HG03039 (cell line): ENCODE data around the gene CIDEB.

ENCODE experiments used
- ATAC-seq: cut with Tn5 transposase; IDR thresholded peaks from one replicate; pipeline ENCODE4 v1.9.1; 2021; ENCODE audit warnings: mild to moderate bottlenecking, moderate library complexity; ENCODE audit not compliant: unreplicated experiment

CIDEB gene

DNA sequence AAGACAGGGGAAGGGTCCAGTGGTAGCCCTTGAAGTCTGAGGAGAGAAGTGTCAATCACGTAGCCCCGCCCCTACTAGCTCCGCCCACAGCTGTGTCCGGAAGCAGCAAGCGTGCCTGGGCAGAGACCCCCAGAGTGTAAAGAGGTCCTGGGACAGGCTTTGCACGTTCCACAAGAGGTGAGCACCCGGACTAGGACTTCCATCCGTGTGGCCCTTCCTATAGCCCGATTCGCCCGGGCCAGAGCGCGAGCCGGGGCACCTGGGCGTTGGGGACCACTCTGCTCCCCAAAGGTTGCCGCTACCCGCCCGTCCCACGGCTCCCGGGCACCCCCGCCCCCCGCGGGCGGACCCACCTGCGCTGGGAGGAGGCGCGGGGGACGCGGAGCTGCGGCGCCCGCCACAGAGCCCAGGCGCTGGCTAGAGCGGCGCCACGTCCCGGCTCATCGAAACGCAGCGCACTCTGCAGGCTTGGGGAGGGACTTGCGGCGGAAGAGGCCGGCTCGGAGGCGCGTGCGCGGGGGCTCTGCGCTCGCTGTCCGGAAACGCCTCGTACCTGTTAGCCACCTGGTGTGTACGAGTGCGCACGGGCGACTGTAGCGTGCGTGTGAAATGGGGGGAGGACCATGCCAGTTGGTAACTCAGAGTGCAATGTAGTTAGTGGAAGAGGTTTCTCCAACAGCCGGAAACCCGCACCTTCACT, 36.5 kb downstream of the CIDEB start, which contains the start of gene RABGGTA:
TSS of gene RABGGTA (minus strand) at position 464 of the 700 bp plus-strand sequence. CDS start 482 bp downstream, outside the sequence.
- ATAC-seq = peak; percentile 81

- ATAC-seq = no peak
Observed at GRCh38 chr14:24270537-24271133, 37.1 kb downstream of the CIDEB start.

- no peak for ATAC-seq
Observed at GRCh38 chr14:24269910-24270536, 37.8 kb downstream of the CIDEB start.

DNA sequence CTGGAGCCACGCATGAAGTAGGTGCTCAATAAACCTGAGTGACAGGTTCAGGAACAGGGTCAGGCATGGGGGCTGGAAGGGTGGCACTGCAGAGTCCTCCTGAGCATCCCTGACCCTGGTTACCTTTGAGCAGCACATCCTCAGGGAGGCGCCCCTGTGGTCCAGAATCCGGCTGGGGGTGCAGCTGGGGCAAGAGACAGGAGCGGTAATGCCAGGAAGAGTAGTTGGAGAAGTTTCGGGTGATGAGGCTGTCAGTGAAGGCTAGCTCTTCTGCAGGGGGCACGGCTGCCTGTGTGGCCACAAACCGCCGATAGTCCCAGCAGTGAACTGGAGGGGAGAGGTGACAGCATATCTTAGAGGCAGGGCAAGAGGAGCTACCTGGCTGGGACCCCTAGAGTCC, 38.4 kb downstream of the CIDEB start:
- no peak for ATAC-seq

DNA sequence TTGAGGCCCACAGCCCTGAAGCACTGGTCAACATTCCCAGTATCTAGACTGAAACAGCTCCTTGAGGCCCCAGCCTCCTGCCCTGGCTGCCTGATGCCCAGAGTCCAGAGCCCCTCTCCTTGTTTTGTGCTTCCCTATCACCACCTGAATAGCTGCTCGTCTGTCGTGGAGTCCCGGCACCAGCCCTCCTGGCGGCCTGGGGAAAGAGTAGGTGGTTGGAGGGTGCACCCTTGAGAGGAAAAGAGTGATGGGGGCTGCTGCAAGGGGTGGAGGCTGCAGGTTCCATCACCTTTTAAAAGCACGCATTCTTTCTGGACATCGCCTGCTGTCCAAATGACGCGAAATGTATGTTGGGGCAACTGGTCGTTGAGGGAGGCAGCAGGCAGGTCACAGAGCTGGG, 39.6 kb downstream of the CIDEB start:
- no peak for ATAC-seq

DNA sequence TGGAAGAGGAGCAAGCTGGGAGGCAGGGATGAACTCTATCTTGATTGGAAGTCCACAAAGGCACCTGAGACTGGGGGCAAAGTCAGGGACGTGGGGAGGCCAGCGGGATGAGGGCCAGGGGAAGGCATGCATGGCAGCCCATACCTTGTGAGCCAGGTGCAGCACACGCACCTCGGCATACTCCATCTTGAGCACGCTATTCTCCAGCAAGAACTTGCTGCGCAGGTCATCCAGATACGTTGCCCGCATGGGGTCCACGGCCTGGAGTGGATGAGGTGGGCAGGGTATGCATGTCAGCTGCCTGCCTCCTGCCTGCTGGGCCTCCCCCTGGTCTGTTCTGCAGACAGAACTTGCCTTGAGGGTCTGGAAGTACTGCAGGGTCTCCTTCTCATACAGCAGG, 40.3 kb downstream of the CIDEB start:
- ATAC-seq = no peak

GRCh38 chr14:24266344-24267244, 41.2 kb downstream of the CIDEB start:
- no peak for ATAC-seq

GRCh38 chr14:24264298-24264697, 43.5 kb downstream of the CIDEB start:
- no peak for ATAC-seq

- ATAC-seq = no peak
Observed at GRCh38 chr14:24263848-24264247, 43.9 kb downstream of the CIDEB start.

- no peak for ATAC-seq
Observed at GRCh38 chr14:24262821-24263733, 44.7 kb downstream of the CIDEB start, which contains the start of gene TGM1. TGM1 (minus strand) TSS chr14:24263177; CDS start chr14:24262352, 825 bp downstream.

DNA sequence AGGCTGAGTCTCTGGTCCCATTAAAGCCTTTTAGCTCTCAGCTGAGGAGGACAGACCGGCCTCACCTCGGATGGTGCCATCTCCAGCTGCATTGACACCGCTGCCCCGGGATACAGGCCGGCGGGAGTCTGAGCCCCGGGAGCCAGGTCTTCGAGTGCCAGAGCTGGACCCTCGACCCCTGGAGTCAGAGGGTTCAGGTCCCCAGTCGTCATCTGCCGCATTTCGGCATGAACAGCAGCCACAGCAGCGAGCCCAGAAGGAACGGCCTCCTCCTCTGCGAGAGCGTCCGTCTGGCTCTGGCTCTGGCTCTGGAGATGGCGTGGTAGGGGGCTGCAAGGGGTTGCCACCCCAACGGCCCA, 45.8 kb downstream of the CIDEB start:
- no peak for ATAC-seq

DNA sequence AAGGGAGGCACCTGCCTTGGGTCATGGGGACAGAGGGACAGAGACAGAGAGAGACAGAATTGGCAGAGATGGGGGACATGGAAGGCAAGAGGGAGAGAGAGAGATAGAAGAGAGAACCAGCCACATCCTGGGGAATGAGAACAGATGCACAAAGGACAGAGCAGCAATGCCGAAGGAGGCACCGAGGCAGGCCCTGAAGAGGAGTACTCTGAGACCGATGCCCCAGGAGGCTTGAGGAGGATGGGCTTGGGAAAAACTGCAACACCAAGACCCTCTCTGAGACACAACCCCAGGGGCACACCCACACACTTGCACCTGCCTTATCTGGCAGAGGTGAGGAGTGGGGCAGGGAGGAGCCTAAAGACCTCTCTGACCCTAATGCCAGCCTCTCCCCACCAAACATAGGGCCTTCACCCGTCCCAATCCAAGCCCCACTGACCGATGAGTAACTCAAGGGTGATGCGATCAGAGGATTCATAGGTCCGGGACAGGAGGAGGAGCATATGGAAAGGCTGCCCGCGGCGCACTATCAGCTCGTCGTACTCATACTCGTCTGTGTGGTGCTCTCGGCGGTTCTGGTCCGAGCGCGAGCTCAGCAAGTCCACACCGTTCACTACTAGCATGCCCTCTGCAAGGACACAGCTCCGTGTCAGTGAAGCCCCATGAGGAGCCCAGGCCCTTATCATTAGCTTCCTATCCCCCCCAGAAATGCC, 46.4 kb downstream of the CIDEB start:
- no peak for ATAC-seq

- ATAC-seq = no peak
Observed at GRCh38 chr14:24260780-24261157, 47.0 kb downstream of the CIDEB start.

DNA sequence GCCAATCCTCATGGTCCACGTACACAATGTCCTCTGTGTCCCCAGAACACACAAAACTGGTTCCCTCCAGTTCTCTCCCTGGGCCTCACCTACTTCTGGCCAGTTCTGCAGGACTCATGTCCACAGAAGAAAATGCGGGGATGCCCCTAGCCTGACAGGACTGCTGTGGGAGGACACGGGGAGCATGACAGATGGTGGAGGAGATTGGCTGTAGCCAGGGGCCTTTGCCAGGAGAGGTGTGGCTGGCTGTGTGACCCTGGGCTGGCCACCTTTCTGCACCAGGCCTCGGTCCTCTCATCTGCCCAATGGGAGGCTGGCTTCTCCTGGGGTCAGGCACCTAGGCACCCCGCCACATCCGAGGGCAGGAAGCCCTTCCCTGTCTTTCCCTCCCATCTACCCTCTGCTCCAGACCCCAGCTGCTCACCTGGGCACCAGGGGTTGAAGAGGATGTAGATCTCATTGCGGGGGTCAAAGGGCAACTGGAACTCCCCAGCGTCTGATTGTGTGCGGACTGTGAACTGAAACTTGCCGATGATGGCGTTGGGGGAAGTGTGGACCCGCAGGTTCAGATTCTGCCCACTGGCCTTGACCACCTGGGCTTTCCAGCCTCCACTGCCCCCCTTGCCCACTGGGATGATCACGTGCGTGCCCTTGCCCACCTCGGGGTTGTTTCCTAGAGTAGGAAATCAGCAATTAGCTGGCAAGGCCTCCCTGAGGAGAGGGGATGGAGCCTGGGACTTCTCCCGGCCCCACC, 47.6 kb downstream of the CIDEB start:
- ATAC-seq = no peak

DNA sequence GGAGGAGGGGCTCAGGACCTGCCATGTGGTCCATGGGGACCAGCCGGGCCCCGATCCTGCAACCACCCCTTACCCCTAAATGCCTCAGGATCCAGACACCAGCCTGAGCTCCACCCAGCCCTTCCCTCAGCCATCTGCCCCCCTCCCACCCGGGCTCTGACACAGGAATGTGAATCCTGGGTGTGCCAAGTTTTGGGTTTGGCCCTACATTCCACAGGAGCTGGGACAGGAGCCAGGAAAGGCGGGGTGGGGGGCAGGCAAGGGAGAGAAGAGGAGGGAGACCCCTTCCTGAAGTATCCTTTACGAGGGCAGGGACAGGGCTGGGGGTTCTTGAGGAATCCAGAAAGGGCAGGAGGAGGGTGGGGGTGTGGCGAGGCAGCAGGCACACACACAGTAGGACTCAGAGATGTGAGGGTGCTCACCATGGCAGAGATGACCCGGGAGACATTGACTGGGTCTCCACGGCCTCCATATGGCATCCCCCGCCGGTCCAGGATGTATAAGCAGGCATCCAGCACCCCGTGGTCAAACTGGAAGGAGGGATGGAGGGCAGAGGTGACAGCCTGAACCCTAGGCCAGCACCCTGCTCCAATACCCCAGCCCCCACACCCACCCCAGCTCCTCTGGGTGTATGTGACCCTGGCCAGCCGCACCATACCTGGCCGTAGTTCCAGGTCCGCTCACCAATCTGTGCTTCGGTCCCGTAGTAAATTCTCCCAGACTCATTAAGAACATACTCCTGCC, 48.3 kb downstream of the CIDEB start:
- no peak for ATAC-seq

- no peak for ATAC-seq
Observed at GRCh38 chr14:24258548-24259265, 49.1 kb downstream of the CIDEB start.

GRCh38 chr14:24258119-24258518, 49.7 kb downstream of the CIDEB start:
- ATAC-seq = no peak
